Karpas-422 (cell line): ENCODE data around the gene USP12. TPM values are rescaled to one million over a fixed set of nuclear protein-coding genes. Genes with fewer than 3 reads are reported as not detected.
"Not testable (repeated sequence)": the region's sequence is repeated elsewhere in the genome, so short reads cannot be mapped to it uniquely, and the experiment has no call there.

Experiments
- DNase-seq: peaks from one replicate; pipeline ENCODE4 v3.0.0-alpha.2; 2015
- H2AFZ ChIP-seq: fragments of 200-600 bp; sonication (generic); 2 replicates; pipeline ENCODE4 v1.6.1; 2014; ENCODE audit warnings: antibody characterized with exemption, low read length, mixed read lengths
- H3K27ac ChIP-seq: fragments of 200-600 bp; sonication (generic); 2 replicates; pipeline ENCODE4 v1.5.1; 2014; ENCODE audit warnings: mild to moderate bottlenecking, low read length, moderate library complexity
- H3K27me3 ChIP-seq: fragments of 200-600 bp; sonication (generic); 2 replicates; pipeline ENCODE4 v1.6.1; 2014; ENCODE audit warnings: low read length, mixed read lengths
- H3K36me3 ChIP-seq: fragments of 200-600 bp; sonication (generic); 2 replicates; pipeline ENCODE4 v1.6.1; 2014; ENCODE audit warnings: low read length, mixed read lengths; ENCODE audit not compliant: insufficient read depth
- H3K4me1 ChIP-seq: fragments of 200-600 bp; sonication (generic); 2 replicates; pipeline ENCODE4 v1.6.1; 2014; ENCODE audit warnings: mild to moderate bottlenecking, low read length, mixed read lengths
- H3K4me2 ChIP-seq: fragments of 200-600 bp; sonication (generic); 2 replicates; pipeline ENCODE4 v1.6.1; 2014; ENCODE audit warnings: low read length, low read depth, mild to moderate bottlenecking; ENCODE audit not compliant: poor library complexity, severe bottlenecking
- H3K4me3 ChIP-seq: fragments of 200-600 bp; sonication (generic); 2 replicates; pipeline ENCODE4 v1.5.1; 2014; ENCODE audit warnings: mild to moderate bottlenecking, antibody characterized with exemption, low read length, mixed read lengths
- H3K79me2 ChIP-seq: fragments of 200-600 bp; sonication (generic); 2 replicates; pipeline ENCODE4 v1.6.1; 2014; ENCODE audit warnings: mild to moderate bottlenecking, low read length, mixed read lengths
- H3K9ac ChIP-seq: fragments of 200-600 bp; sonication (generic); 2 replicates; pipeline ENCODE4 v1.6.0; 2014; ENCODE audit warnings: low read length
- H3K9me2 ChIP-seq: fragments of 200-600 bp; sonication (generic), shearing (Covaris generic); replicated peaks from 2 replicates; pipeline ENCODE4 v1.6.0; 2014; ENCODE audit warnings: mild to moderate bottlenecking, low read length, moderate library complexity; ENCODE audit not compliant: insufficient read depth
- H3K9me3 ChIP-seq: fragments of 300-700, 200-600 bp; sonication (generic); 2 replicates; pipeline ENCODE4 v1.6.1; 2014; ENCODE audit warnings: low read length, mixed read lengths
- H4K20me1 ChIP-seq: fragments of 200-600 bp; sonication (generic); 2 replicates; pipeline ENCODE4 v1.6.1; 2014; ENCODE audit warnings: mild to moderate bottlenecking, antibody characterized with exemption, low read length, low read depth; ENCODE audit not compliant: insufficient read depth
- total RNA-seq: library from RNA; depleted of rRNA; stranded (reverse); fragments of >200 nt; shearing (Covaris generic); gene quantifications from 2 replicates; pipeline ENCODE4 v1.2.3, GENCODE V29; 2014; ENCODE audit warnings: low replicate concordance

USP12 gene
- total RNA-seq, 1 experiment from 2014 or later = 7.2 TPM

DNA sequence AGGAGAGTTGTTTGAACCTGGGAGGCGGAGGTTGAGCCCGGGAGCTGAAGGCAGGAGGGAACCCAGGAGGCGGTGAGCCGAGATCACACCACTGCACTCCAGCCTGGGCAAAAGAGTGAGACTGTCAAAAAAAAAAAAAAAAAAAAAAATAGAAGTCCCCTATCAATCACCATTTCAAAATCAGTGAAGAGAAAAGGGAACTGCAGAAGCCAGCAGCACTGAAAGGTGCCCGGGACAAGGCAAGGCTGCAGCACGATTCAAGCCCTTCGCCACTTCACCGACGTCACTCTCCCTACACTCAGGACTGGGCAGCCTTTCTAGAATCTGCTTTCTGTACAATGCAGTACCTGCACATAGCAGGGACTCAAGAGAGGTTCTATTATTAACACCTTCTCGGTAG lies 21.9 kb upstream of the USP12 start:
- Histone ChIP-seq H3K27ac (no peak overlapping the region), H4K20me1 (no peaks in the 10 kb centered on the region), H2AFZ (no peak overlapping the region), H3K9ac (no peak overlapping the region), H3K4me1 (no peaks in the 10 kb centered on the region), H3K4me2 (no peak overlapping the region), H3K79me2 (no peaks in the 10 kb centered on the region), H3K27me3 (no peaks in the 10 kb centered on the region), H3K4me3 (no peak overlapping the region), H3K36me3 (no peaks in the 10 kb centered on the region), H3K9me3 (no peaks in the 10 kb centered on the region), H3K9me2 (no peaks in the 10 kb centered on the region)
- DNase-seq = no peak

GRCh38 chr13:27192973-27193372 lies 21.4 kb upstream of the USP12 start:
- H3K27me3 ChIP-seq = no peaks in the 10 kb centered on the region
- H3K4me2 ChIP-seq = no peak overlapping the region
- no peaks in the 10 kb centered on the region for H3K4me1 ChIP-seq
- H3K9me3 ChIP-seq = no peaks in the 10 kb centered on the region
- no peak overlapping the region for H3K9ac ChIP-seq
- no peaks in the 10 kb centered on the region for H3K36me3 ChIP-seq
- H3K27ac ChIP-seq = no peak overlapping the region
- H3K4me3 ChIP-seq = no peak overlapping the region
- DNase-seq = no peak
- no peaks in the 10 kb centered on the region for H3K9me2 ChIP-seq
- no peak overlapping the region for H2AFZ ChIP-seq
- H4K20me1 ChIP-seq = no peaks in the 10 kb centered on the region
- H3K79me2 ChIP-seq = no peaks in the 10 kb centered on the region

- DNase-seq, H3K27ac ChIP-seq, H3K27me3 ChIP-seq, H3K9ac ChIP-seq, H2AFZ ChIP-seq, H3K4me1 ChIP-seq, H3K36me3 ChIP-seq, H3K4me2 ChIP-seq, H4K20me1 ChIP-seq, H3K4me3 ChIP-seq, H3K9me2 ChIP-seq, H3K9me3 ChIP-seq, H3K79me2 ChIP-seq: not testable (repeated sequence)
Measured at GRCh38 chr13:27192367-27192766, 20.8 kb upstream of the USP12 start.

GRCh38 chr13:27189192-27189591 lies 17.6 kb upstream of the USP12 start:
- no peaks in the 10 kb centered on the region for H3K4me1 ChIP-seq
- no peaks in the 10 kb centered on the region for H4K20me1 ChIP-seq
- no peak for DNase-seq
- H3K9me2 ChIP-seq = no peaks in the 10 kb centered on the region
- H3K27ac ChIP-seq = no peak overlapping the region
- no peak overlapping the region for H3K4me2 ChIP-seq
- no peak overlapping the region for H2AFZ ChIP-seq
- no peaks in the 10 kb centered on the region for H3K36me3 ChIP-seq
- no peak overlapping the region for H3K4me3 ChIP-seq
- H3K9ac ChIP-seq = no peak overlapping the region
- no peaks in the 10 kb centered on the region for H3K27me3 ChIP-seq
- H3K79me2 ChIP-seq = no peaks in the 10 kb centered on the region
- no peaks in the 10 kb centered on the region for H3K9me3 ChIP-seq

- no peaks in the 10 kb centered on the region for H4K20me1 ChIP-seq
- no peaks in the 10 kb centered on the region for H3K27me3 ChIP-seq
- no peaks in the 10 kb centered on the region for H3K4me1 ChIP-seq
- no peak overlapping the region for H3K27ac ChIP-seq
- H3K36me3 ChIP-seq = no peaks in the 10 kb centered on the region
- DNase-seq = no peak
- no peak overlapping the region for H3K9ac ChIP-seq
- H3K4me3 ChIP-seq = no peak overlapping the region
- no peak overlapping the region for H2AFZ ChIP-seq
- H3K4me2 ChIP-seq = no peak overlapping the region
- H3K79me2 ChIP-seq = no peaks in the 10 kb centered on the region
- no peaks in the 10 kb centered on the region for H3K9me3 ChIP-seq
- H3K9me2 ChIP-seq = no peaks in the 10 kb centered on the region
Measured at GRCh38 chr13:27188239-27188638, 16.6 kb upstream of the USP12 start.

GRCh38 chr13:27186295-27186694 lies 14.7 kb upstream of the USP12 start:
- H3K9me3 ChIP-seq = no peaks in the 10 kb centered on the region
- H3K36me3 ChIP-seq = no peaks in the 10 kb centered on the region
- H3K4me1 ChIP-seq = no peaks in the 10 kb centered on the region
- no peak overlapping the region for H3K27ac ChIP-seq
- H3K9ac ChIP-seq = no peak overlapping the region
- H2AFZ ChIP-seq = no peak overlapping the region
- H3K4me3 ChIP-seq = no peak overlapping the region
- H3K27me3 ChIP-seq = no peaks in the 10 kb centered on the region
- H3K79me2 ChIP-seq = no peaks in the 10 kb centered on the region
- H3K9me2 ChIP-seq = no peaks in the 10 kb centered on the region
- no peaks in the 10 kb centered on the region for H4K20me1 ChIP-seq
- H3K4me2 ChIP-seq = no peak overlapping the region
- DNase-seq = no peak

GRCh38 chr13:27183561-27184147 lies 12.0 kb upstream of the USP12 start:
- H4K20me1 ChIP-seq = no peaks in the 10 kb centered on the region
- no peaks in the 10 kb centered on the region for H3K9me3 ChIP-seq
- no peaks in the 10 kb centered on the region for H3K27me3 ChIP-seq
- no peak overlapping the region for H3K27ac ChIP-seq
- H3K36me3 ChIP-seq = no peaks in the 10 kb centered on the region
- no peak overlapping the region for H2AFZ ChIP-seq
- no peak overlapping the region for H3K4me3 ChIP-seq
- H3K9me2 ChIP-seq = no peaks in the 10 kb centered on the region
- no peak overlapping the region for H3K4me2 ChIP-seq
- no peaks in the 10 kb centered on the region for H3K79me2 ChIP-seq
- H3K9ac ChIP-seq = no peak overlapping the region
- no peaks in the 10 kb centered on the region for H3K4me1 ChIP-seq
- DNase-seq = no peak

- no peak overlapping the region for H3K4me3 ChIP-seq
- no peak for DNase-seq
- H2AFZ ChIP-seq = no peak overlapping the region
- no peaks in the 10 kb centered on the region for H3K79me2 ChIP-seq
- no peaks in the 10 kb centered on the region for H3K36me3 ChIP-seq
- H3K27ac ChIP-seq = no peak overlapping the region
- no peaks in the 10 kb centered on the region for H3K9me2 ChIP-seq
- H3K4me2 ChIP-seq = no peak overlapping the region
- no peak overlapping the region for H3K9ac ChIP-seq
- no peaks in the 10 kb centered on the region for H3K4me1 ChIP-seq
- no peaks in the 10 kb centered on the region for H3K9me3 ChIP-seq
- H4K20me1 ChIP-seq = no peaks in the 10 kb centered on the region
- no peaks in the 10 kb centered on the region for H3K27me3 ChIP-seq
Measured at GRCh38 chr13:27182844-27183497, 11.4 kb upstream of the USP12 start.
